K562 (cell line): Measurements from ENCODE around the gene DPH2. TPM values are rescaled to one million over a fixed set of nuclear protein-coding genes. Genes with fewer than 3 reads are reported as not detected.

Experiments
- CBFB ChIP-seq: sonication (generic); formaldehyde crosslinking; IDR thresholded peaks from 2 replicates; pipeline ENCODE4 v1.4.0; 2020; ENCODE audit warnings: mild to moderate bottlenecking, missing genetic modification reagents
- HDAC1 ChIP-seq, 2 experiments: fragments of 450-650 bp; IDR thresholded peaks; 2 replicates each; pipeline ENCODE4 v1.6.1; 2016 to 2017; ENCODE audit warnings: inconsistent platforms in 1 of 2, mild to moderate bottlenecking in 1 of 2, moderate library complexity in 1 of 2
- HDGF ChIP-seq: fragments of 450-650 bp; IDR thresholded peaks from 2 replicates; pipeline ENCODE4 v1.6.1; 2016
- ID3 ChIP-seq, 2 experiments: fragments of 250-450 bp in 1 of 2; fragments of 450-650 bp in 1 of 2; sonication (Bioruptor Pico) in 1 of 2; IDR thresholded peaks; 2 replicates each; pipeline versions ENCODE4 v1.6.1 to v1.8.0; 2016 to 2021; ENCODE audit warnings: mild to moderate bottlenecking in 2 of 2, moderate library complexity in 2 of 2, missing compliant biosample characterization in 1 of 2, missing genetic modification characterization in 1 of 2
- KAT7 ChIP-seq: sonication (generic); formaldehyde crosslinking; IDR thresholded peaks from 2 replicates; pipeline ENCODE4 v1.8.0; 2022; ENCODE audit warnings: missing genetic modification reagents, mild to moderate bottlenecking, borderline replicate concordance
- KLF13 ChIP-seq: fragments of 450-650 bp; IDR thresholded peaks from 2 replicates; pipeline ENCODE4 v1.6.1; 2016; ENCODE audit warnings: missing genetic modification characterization, low read depth, mild to moderate bottlenecking, missing compliant biosample characterization, moderate library complexity, borderline replicate concordance
- MAZ ChIP-seq, 2 experiments: fragments of 450-650 bp in 1 of 2; sonication (generic) in 1 of 2; formaldehyde crosslinking; IDR thresholded peaks in 1 of 2; conservative IDR thresholded peaks in 1 of 2; 2 replicates each; pipeline versions ENCODE4 v1.4.0 to v1.5.0; 2020; ENCODE audit warnings: mild to moderate bottlenecking in 1 of 2, missing genetic modification reagents in 1 of 2
- NR0B1 ChIP-seq: fragments of 450-650 bp; IDR thresholded peaks from one replicate; pipeline ENCODE4 v1.6.1; 2018; ENCODE audit warnings: mild to moderate bottlenecking, moderate library complexity; ENCODE audit not compliant: partially characterized antibody
- PRPF4 ChIP-seq: fragments of 200-400 bp; formaldehyde crosslinking; IDR thresholded peaks from one replicate; pipeline ENCODE4 v1.6.1; 2017; ENCODE audit warnings: low read length, low read depth, mild to moderate bottlenecking; ENCODE audit not compliant: insufficient read depth, poor library complexity, severe bottlenecking
- PURB ChIP-seq: sonication (generic); formaldehyde crosslinking; IDR thresholded peaks from 2 replicates; pipeline ENCODE4 v1.9.0; 2021; ENCODE audit warnings: low read depth, mild to moderate bottlenecking, missing genetic modification reagents
- RBM25 ChIP-seq: fragments of 200-400 bp; formaldehyde crosslinking; IDR thresholded peaks from 2 replicates; pipeline ENCODE4 v1.6.1; 2018; ENCODE audit warnings: low read length, low read depth, moderate library complexity; ENCODE audit not compliant: severe bottlenecking
- SAFB ChIP-seq: fragments of 200-400 bp; formaldehyde crosslinking; IDR thresholded peaks from 2 replicates; pipeline ENCODE4 v1.6.1; 2017; ENCODE audit warnings: low read depth, low read length, borderline replicate concordance
- SREBF2 ChIP-seq: sonication (generic); formaldehyde crosslinking; IDR thresholded peaks from 2 replicates; pipeline ENCODE4 v1.4.0; 2020; ENCODE audit warnings: mild to moderate bottlenecking, missing genetic modification reagents
- TCF7L2 ChIP-seq: fragments of 150-350 bp; IDR thresholded peaks from 2 replicates; pipeline ENCODE4 v1.6.1; 2016; ENCODE audit warnings: low read depth, mild to moderate bottlenecking, low read length, moderate library complexity
- ZNF212 ChIP-seq: fragments of 450-650 bp; formaldehyde crosslinking; IDR thresholded peaks from 2 replicates; pipeline ENCODE4 v1.4.0; 2020; ENCODE audit warnings: mild to moderate bottlenecking
- ZNF354B ChIP-seq: fragments of 250-450 bp; sonication (Bioruptor Pico); IDR thresholded peaks from 2 replicates; pipeline ENCODE4 v1.4.0; 2020
- ZNF592 ChIP-seq: fragments of 450-650 bp; IDR thresholded peaks from 2 replicates; pipeline ENCODE4 v1.6.1; 2017; ENCODE audit warnings: antibody characterized with exemption, mild to moderate bottlenecking
- ZNF639 ChIP-seq, 2 experiments: fragments of 200-800 bp in 1 of 2; sonication (Bioruptor generic) in 1 of 2; sonication (generic) in 1 of 2; formaldehyde crosslinking in 1 of 2; IDR thresholded peaks in 1 of 2; conservative IDR thresholded peaks in 1 of 2; 2 replicates each; pipeline versions ENCODE4 v1.5.0 to v1.6.1; 2016 to 2020; ENCODE audit warnings: missing compliant biosample characterization in 1 of 2, missing genetic modification characterization in 1 of 2, missing genetic modification reagents in 1 of 2
- polyA plus RNA-seq, 8 experiments: library from polyadenylated mRNA; depleted of rRNA in 4 of 8; stranded (reverse) in 5 of 8; unstranded in 3 of 8; fragments of >200 nt; fragmentation: Nextera tagmentation in 2 of 8; fragmentation: Illumina TruSeq in 1 of 8; extraction: Ambion mirVana in 2 of 8; extraction: Trizol in 1 of 8; gene quantifications; 2 replicates each; pipeline versions ENCODE4 v1.2.1 to v1.2.3, GENCODE V29; 2011 to 2014; ENCODE audit warnings: inconsistent platforms in 1 of 8, missing spikeins in 1 of 8
- total RNA-seq, 7 experiments: library from RNA; depleted of rRNA in 6 of 7; stranded (reverse); fragments of >200 nt in 6 of 7; fragmentation: Illumina TruSeq in 2 of 7; extraction: Trizol in 2 of 7; gene quantifications; 2 replicates each; pipeline versions ENCODE4 v1.2.1 to v1.2.3, GENCODE V29; 2011 to 2021; ENCODE audit warnings: low replicate concordance in 1 of 7

Gene DPH2
- total and polyA plus RNA-seq, 9 of the 15 experiments (the other 6 are each of a cell fraction or from before 2014, with no cell fraction given), result 17.9 to 94.1 (median 68.1) TPM

GRCh38 chr1:43979528-43980254 is 9.9 kb downstream of the DPH2 start (continued):
- TF ChIP-seq ZNF592, result peak; percentile 69
- no peak for TF ChIP-seq KAT7 (CRISPR knock-in tag)
- TF ChIP-seq TCF7L2, result no peak
- peak; percentile 96 for TF ChIP-seq HDGF
- no peak for TF ChIP-seq NR0B1
- TF ChIP-seq PRPF4, result peak; percentile 40
- TF ChIP-seq MAZ (CRISPR knock-in tag; conservative IDR thresholded peaks at IDR 0.05 in 1 of 2, IDR thresholded peaks at IDR 0.05 in 1 of 2), result 0 out of 4 replicates have a peak, but pooled peaks of 1 of the 2 experiments have one; percentile 16
- peak; percentile 35 for TF ChIP-seq KLF13 (tag)
- TF ChIP-seq SREBF2 (CRISPR knock-in tag), result 0 out of 2 replicates have a peak, but pooled peaks have one; percentile 83
- TF ChIP-seq RBM25, result no peak
- TF ChIP-seq ZNF212 (CRISPR knock-in tag), result no peak
- no peak for TF ChIP-seq PURB (CRISPR knock-in tag)
- peak; percentile 34; the same call in 1 of the 2 replicates for TF ChIP-seq SAFB
- no peak for TF ChIP-seq ID3 (CRISPR knock-in tag; IDR thresholded peaks at IDR 0.05)
- TF ChIP-seq ID3 (tag; IDR thresholded peaks at IDR 0.05), result no peak
- no peak for TF ChIP-seq ZNF354B (CRISPR knock-in tag)
- TF ChIP-seq ZNF639 (CRISPR knock-in tag; conservative IDR thresholded peaks at IDR 0.05 in 1 of 2, IDR thresholded peaks at IDR 0.05 in 1 of 2), result peak in 1 of 2 experiments; percentile 84; a peak in 1 of 4 replicates
- 0 out of 2 replicates have a peak, but pooled peaks have one; percentile 84 for TF ChIP-seq CBFB (CRISPR knock-in tag)
- TF ChIP-seq HDAC1 (IDR thresholded peaks at IDR 0.05), result peak in 1 of 2 experiments; percentile 95; a peak in 2 of 4 replicates
